Lower leg skin (tissue), 3 donors: ENCODE data around the gene PLEKHH2.

Experiments
- POLR2A ChIP-seq, 2 donors: fragments of 450-650 bp; IDR thresholded peaks; one replicate each; pipeline ENCODE4 v1.6.1; 2016 to 2017; ENCODE audit warnings: antibody characterized with exemption in 2 of 2, mild to moderate bottlenecking in 1 of 2, moderate library complexity in 1 of 2
- TF ChIP-seq, protein P1 (sequence below), 3 donors: fragments of 450-650 bp; IDR thresholded peaks; one replicate each; pipeline ENCODE4 v1.5.1; 2016; ENCODE audit warnings: antibody characterized with exemption in 3 of 3, mild to moderate bottlenecking in 3 of 3, moderate library complexity in 2 of 3

DNA sequence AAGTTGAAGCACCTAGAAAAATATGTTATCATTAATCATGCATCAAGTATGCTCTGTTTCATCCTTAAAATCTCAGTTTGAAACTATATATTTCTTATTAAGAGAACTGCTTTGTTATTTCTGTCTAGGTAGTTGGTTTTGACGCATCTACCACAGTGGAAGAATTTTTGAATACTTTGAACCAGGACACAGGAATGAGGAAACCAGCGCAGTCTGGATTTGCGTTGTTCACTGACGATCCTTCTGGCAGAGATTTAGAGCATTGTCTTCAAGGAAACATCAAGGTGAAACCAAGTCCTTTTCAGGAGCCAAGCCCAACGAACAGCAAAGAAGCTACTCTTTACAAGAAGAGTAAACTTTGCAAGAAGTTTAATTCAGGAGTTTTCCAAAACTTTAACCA is 106.6 kb downstream of the PLEKHH2 start:
- TF ChIP-seq, protein P1, sequence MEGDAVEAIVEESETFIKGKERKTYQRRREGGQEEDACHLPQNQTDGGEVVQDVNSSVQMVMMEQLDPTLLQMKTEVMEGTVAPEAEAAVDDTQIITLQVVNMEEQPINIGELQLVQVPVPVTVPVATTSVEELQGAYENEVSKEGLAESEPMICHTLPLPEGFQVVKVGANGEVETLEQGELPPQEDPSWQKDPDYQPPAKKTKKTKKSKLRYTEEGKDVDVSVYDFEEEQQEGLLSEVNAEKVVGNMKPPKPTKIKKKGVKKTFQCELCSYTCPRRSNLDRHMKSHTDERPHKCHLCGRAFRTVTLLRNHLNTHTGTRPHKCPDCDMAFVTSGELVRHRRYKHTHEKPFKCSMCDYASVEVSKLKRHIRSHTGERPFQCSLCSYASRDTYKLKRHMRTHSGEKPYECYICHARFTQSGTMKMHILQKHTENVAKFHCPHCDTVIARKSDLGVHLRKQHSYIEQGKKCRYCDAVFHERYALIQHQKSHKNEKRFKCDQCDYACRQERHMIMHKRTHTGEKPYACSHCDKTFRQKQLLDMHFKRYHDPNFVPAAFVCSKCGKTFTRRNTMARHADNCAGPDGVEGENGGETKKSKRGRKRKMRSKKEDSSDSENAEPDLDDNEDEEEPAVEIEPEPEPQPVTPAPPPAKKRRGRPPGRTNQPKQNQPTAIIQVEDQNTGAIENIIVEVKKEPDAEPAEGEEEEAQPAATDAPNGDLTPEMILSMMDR (IDR thresholded peaks at IDR 0.05): no peak
- TF ChIP-seq POLR2A (IDR thresholded peaks at IDR 0.05): no peak
